ENCODE results near the gene SRRM3.

The SRRM3 gene

DNA sequence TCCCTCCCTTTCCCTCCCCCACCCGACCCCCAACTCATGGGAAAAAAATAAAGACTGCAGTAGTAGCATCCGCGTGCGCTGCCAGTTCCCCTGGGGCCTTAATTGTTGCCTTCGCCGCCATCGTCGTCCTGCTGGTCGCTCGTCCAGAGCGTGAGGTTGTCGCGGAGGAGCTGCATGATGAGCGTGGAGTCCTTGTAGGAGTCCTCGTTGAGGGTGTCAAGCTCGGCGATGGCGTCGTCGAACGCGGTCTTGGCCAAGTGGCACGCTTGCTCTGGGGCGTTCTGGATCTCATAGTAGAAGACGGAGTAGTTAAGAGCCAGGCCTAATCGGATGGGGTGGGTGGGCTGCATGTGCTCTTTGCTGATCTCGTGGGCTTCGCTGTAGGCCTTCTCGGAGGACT lies 127.8 kb downstream of the SRRM3 start:
- TF ChIP-seq, protein P1, sequence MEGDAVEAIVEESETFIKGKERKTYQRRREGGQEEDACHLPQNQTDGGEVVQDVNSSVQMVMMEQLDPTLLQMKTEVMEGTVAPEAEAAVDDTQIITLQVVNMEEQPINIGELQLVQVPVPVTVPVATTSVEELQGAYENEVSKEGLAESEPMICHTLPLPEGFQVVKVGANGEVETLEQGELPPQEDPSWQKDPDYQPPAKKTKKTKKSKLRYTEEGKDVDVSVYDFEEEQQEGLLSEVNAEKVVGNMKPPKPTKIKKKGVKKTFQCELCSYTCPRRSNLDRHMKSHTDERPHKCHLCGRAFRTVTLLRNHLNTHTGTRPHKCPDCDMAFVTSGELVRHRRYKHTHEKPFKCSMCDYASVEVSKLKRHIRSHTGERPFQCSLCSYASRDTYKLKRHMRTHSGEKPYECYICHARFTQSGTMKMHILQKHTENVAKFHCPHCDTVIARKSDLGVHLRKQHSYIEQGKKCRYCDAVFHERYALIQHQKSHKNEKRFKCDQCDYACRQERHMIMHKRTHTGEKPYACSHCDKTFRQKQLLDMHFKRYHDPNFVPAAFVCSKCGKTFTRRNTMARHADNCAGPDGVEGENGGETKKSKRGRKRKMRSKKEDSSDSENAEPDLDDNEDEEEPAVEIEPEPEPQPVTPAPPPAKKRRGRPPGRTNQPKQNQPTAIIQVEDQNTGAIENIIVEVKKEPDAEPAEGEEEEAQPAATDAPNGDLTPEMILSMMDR (conservative IDR thresholded peaks at IDR 0.05; ENCODE audit: low read depth, low read length): no peak
- peaks cover 85% of the 10 kb centered on the region for H3K79me2 ChIP-seq (ENCODE audit: insufficient read depth, low read depth)
- H3K4me1 ChIP-seq (ENCODE audit: low read depth, poor library complexity, severe bottlenecking): peaks cover 54% of the 10 kb centered on the region
- no peak overlapping the region for H3K4me2 ChIP-seq
- H3K36me3 ChIP-seq (ENCODE audit: insufficient read depth): peaks cover 32% of the 10 kb centered on the region
- no peaks in the 10 kb centered on the region for H3K27me3 ChIP-seq (ENCODE audit: insufficient read depth, low read depth)
- no peak overlapping the region for H3K9ac ChIP-seq
- H3K4me3 ChIP-seq (IDR thresholded peaks at IDR 0.05; ENCODE audit: insufficient read depth, low read depth, low read length): no peak overlapping the region
- H3K27ac ChIP-seq: no peak overlapping the region
- H4K20me1 ChIP-seq (ENCODE audit: insufficient read depth): peaks cover 69% of the 10 kb centered on the region
- H2AFZ ChIP-seq (ENCODE audit: low read depth): no peak overlapping the region

GRCh38 chr7:76330261-76330660 lies 128.6 kb downstream of the SRRM3 start:
- Histone ChIP-seq H3K79me2 (ENCODE audit: insufficient read depth, low read depth) (peaks cover 88% of the 10 kb centered on the region), H3K4me1 (ENCODE audit: low read depth, poor library complexity, severe bottlenecking) (peaks cover 46% of the 10 kb centered on the region), H3K9ac (no peak overlapping the region), H4K20me1 (ENCODE audit: insufficient read depth) (peaks cover 72% of the 10 kb centered on the region), H3K36me3 (ENCODE audit: insufficient read depth) (peaks cover 32% of the 10 kb centered on the region), H2AFZ (ENCODE audit: low read depth) (no peak overlapping the region), H3K4me3 (IDR thresholded peaks at IDR 0.05; ENCODE audit: insufficient read depth, low read depth, low read length) (no peak overlapping the region), H3K4me2 (no peak overlapping the region), H3K27me3 (ENCODE audit: insufficient read depth, low read depth) (no peaks in the 10 kb centered on the region), H3K27ac (no peak overlapping the region)
- TF ChIP-seq, protein P1 (conservative IDR thresholded peaks at IDR 0.05; ENCODE audit: low read depth, low read length): no peak

GRCh38 chr7:76330673-76331072 lies 129.0 kb downstream of the SRRM3 start:
- TF ChIP-seq, protein P1 (conservative IDR thresholded peaks at IDR 0.05; ENCODE audit: low read depth, low read length): no peak
- peaks cover 72% of the 10 kb centered on the region for H4K20me1 ChIP-seq (ENCODE audit: insufficient read depth)
- peaks cover 32% of the 10 kb centered on the region for H3K36me3 ChIP-seq (ENCODE audit: insufficient read depth)
- no peaks in the 10 kb centered on the region for H3K27me3 ChIP-seq (ENCODE audit: insufficient read depth, low read depth)
- no peak overlapping the region for H2AFZ ChIP-seq (ENCODE audit: low read depth)
- H3K4me1 ChIP-seq (ENCODE audit: low read depth, poor library complexity, severe bottlenecking): peaks cover 44% of the 10 kb centered on the region
- H3K4me2 ChIP-seq: no peak overlapping the region
- H3K9ac ChIP-seq: no peak overlapping the region
- peaks cover 88% of the 10 kb centered on the region for H3K79me2 ChIP-seq (ENCODE audit: insufficient read depth, low read depth)
- no peak overlapping the region for H3K27ac ChIP-seq
- no peak overlapping the region for H3K4me3 ChIP-seq (IDR thresholded peaks at IDR 0.05; ENCODE audit: insufficient read depth, low read depth, low read length)

- peaks cover 24% of the 10 kb centered on the region for H3K36me3 ChIP-seq (ENCODE audit: insufficient read depth)
- no peaks in the 10 kb centered on the region for H3K27me3 ChIP-seq (ENCODE audit: insufficient read depth, low read depth)
- TF ChIP-seq, protein P1 (conservative IDR thresholded peaks at IDR 0.05; ENCODE audit: low read depth, low read length): no peak
- peaks cover 91% of the 10 kb centered on the region for H3K79me2 ChIP-seq (ENCODE audit: insufficient read depth, low read depth)
- H3K4me1 ChIP-seq (ENCODE audit: low read depth, poor library complexity, severe bottlenecking): peaks cover 44% of the 10 kb centered on the region
- H4K20me1 ChIP-seq (ENCODE audit: insufficient read depth): peaks cover 78% of the 10 kb centered on the region
- no peak overlapping the region for H3K4me2 ChIP-seq
- no peak overlapping the region for H3K4me3 ChIP-seq (IDR thresholded peaks at IDR 0.05; ENCODE audit: insufficient read depth, low read depth, low read length)
- no peak overlapping the region for H3K27ac ChIP-seq
- no peak overlapping the region for H2AFZ ChIP-seq (ENCODE audit: low read depth)
- H3K9ac ChIP-seq: no peak overlapping the region
Observed at GRCh38 chr7:76332078-76332477, 130.4 kb downstream of the SRRM3 start.
